Thyroid gland (tissue), 4 donors: ENCODE data around the gene EGFL8.

Experiments
- POLR2A ChIP-seq, 2 donors: fragments of 450-650 bp; IDR thresholded peaks; one replicate each; pipeline ENCODE4 v1.6.1; 2017; ENCODE audit warnings: antibody characterized with exemption in 2 of 2, mild to moderate bottlenecking in 2 of 2, moderate library complexity in 1 of 2
- TF ChIP-seq, protein P1 (sequence below), 6 experiments: fragments of 200-600 bp in 3 of 6; fragments of 450-650 bp in 3 of 6; sonication (generic) in 3 of 6; IDR thresholded peaks; one replicate each; pipeline ENCODE4 v1.5.1; 2016 to 2019; ENCODE audit warnings: antibody characterized with exemption in 6 of 6, mild to moderate bottlenecking in 2 of 6, inconsistent platforms in 1 of 6, moderate library complexity in 1 of 6

DNA sequence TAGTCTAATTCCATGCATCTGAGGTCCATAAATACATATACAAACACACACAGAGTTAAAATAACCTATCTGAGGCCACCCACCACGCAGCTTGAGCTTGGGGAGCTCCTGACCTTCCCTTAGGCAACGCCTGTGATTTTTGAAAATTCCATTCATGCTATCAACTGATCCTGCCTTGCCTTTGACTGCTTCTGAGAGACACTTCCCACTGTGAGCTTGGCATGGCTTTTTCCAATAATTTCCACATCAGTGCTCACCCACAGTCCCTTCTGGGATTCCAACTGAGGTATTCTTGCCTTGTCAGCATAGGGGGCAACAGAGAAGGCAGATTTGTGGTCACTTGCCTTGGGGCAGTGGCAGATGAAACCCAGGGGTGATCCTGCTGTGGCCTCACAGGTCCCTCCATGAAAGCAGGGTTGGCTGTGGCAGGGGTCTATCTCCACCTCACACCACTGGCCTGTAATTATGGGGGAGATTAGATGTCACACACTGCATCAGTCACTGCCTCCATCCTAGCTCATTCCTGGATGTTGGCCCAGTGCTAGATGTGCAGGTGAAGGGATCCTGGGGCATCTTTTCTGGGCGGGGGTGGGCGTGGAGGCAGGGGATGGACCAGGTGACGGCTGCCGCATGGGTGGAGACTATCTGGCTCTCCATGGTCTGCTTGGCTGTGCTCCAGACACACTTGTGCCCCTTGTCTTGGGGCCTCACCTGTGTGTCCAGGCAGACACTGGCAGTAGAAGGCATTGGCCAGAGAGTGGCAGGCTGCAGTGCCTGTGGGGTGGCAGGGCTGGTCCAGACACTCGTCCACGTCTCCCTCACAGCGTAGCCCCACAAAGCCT lies 39.3 kb downstream of the EGFL8 start:
- TF ChIP-seq, protein P1, sequence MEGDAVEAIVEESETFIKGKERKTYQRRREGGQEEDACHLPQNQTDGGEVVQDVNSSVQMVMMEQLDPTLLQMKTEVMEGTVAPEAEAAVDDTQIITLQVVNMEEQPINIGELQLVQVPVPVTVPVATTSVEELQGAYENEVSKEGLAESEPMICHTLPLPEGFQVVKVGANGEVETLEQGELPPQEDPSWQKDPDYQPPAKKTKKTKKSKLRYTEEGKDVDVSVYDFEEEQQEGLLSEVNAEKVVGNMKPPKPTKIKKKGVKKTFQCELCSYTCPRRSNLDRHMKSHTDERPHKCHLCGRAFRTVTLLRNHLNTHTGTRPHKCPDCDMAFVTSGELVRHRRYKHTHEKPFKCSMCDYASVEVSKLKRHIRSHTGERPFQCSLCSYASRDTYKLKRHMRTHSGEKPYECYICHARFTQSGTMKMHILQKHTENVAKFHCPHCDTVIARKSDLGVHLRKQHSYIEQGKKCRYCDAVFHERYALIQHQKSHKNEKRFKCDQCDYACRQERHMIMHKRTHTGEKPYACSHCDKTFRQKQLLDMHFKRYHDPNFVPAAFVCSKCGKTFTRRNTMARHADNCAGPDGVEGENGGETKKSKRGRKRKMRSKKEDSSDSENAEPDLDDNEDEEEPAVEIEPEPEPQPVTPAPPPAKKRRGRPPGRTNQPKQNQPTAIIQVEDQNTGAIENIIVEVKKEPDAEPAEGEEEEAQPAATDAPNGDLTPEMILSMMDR (IDR thresholded peaks at IDR 0.05), result no peak
- no peak for TF ChIP-seq POLR2A (IDR thresholded peaks at IDR 0.05)
